ENCODE results near the gene TBC1D24.

- no peak for TF ChIP-seq CTCF (IDR thresholded peaks at IDR 0.05; ENCODE audit: borderline replicate concordance, extremely low read depth, low read length, poor library complexity, severe bottlenecking)
- no peak for TF ChIP-seq EZH2 (IDR thresholded peaks at IDR 0.05; ENCODE audit: borderline replicate concordance, low read depth, low read length, severe bottlenecking)
These were observed 6.7 kb downstream of the TBC1D24 start for GRCh38 chr16:2481676-2482075.

Data from DND-41 (cell line).